GM23248 (cell line): ENCODE results near the gene VWA8. TPM values are rescaled to one million over a fixed set of nuclear protein-coding genes. Genes with fewer than 3 reads are reported as not detected.

Experiments used
- DNase-seq: peaks from one replicate; pipeline ENCODE4 v3.0.0-alpha.2; 2015
- H2AFZ ChIP-seq: fragments of 200-600 bp; sonication (generic); 2 replicates; pipeline ENCODE4 v1.6.1; 2016; ENCODE audit warnings: antibody characterized with exemption
- H3F3A ChIP-seq: fragments of 200-600 bp; sonication (generic); 2 replicates; pipeline ENCODE4 v1.6.1; 2016; ENCODE audit warnings: mild to moderate bottlenecking, antibody characterized with exemption, mixed run types; ENCODE audit not compliant: insufficient read depth
- H3K27ac ChIP-seq: fragments of 200-600 bp; sonication (generic); 2 replicates; pipeline ENCODE4 v1.5.1; 2016; ENCODE audit warnings: mild to moderate bottlenecking
- H3K27me3 ChIP-seq: fragments of 200-600 bp; sonication (generic); replicated peaks from 2 replicates; pipeline ENCODE4 v1.6.1; 2016; ENCODE audit warnings: mild to moderate bottlenecking; ENCODE audit not compliant: insufficient read depth
- H3K36me3 ChIP-seq: fragments of 200-600 bp; sonication (generic); 2 replicates; pipeline ENCODE4 v1.6.1; 2016; ENCODE audit warnings: low read depth, mild to moderate bottlenecking
- H3K4me1 ChIP-seq: fragments of 200-600 bp; sonication (generic); 2 replicates; pipeline ENCODE4 v1.6.1; 2016; ENCODE audit warnings: mild to moderate bottlenecking; ENCODE audit not compliant: insufficient read depth
- H3K4me2 ChIP-seq: fragments of 200-600 bp; sonication (generic); one replicate; pipeline ENCODE4 v1.6.1; 2016; ENCODE audit warnings: mild to moderate bottlenecking; ENCODE audit not compliant: unreplicated experiment
- H3K4me3 ChIP-seq: fragments of 200-600 bp; sonication (generic); 2 replicates; pipeline ENCODE4 v1.5.1; 2016; ENCODE audit warnings: mild to moderate bottlenecking
- H3K79me2 ChIP-seq: fragments of 200-600 bp; sonication (generic); 2 replicates; pipeline ENCODE4 v1.6.1; 2016; ENCODE audit warnings: mild to moderate bottlenecking; ENCODE audit not compliant: insufficient read depth
- H3K9ac ChIP-seq: fragments of 200-600 bp; sonication (generic); 2 replicates; pipeline ENCODE4 v1.6.1; 2016; ENCODE audit warnings: mild to moderate bottlenecking
- H3K9me2 ChIP-seq: fragments of 200-600 bp; sonication (generic); 2 replicates; pipeline ENCODE4 v1.6.1; 2016; ENCODE audit warnings: mixed run types, mild to moderate bottlenecking, moderate library complexity; ENCODE audit not compliant: insufficient read depth
- H3K9me3 ChIP-seq: fragments of 200-600 bp; sonication (generic); one replicate; pipeline ENCODE4 v1.6.1; 2017; ENCODE audit warnings: low read depth
- H4K20me1 ChIP-seq: fragments of 200-600 bp; sonication (generic); 2 replicates; pipeline ENCODE4 v1.6.0; 2016; ENCODE audit not compliant: insufficient read depth
- EZH2 ChIP-seq: fragments of 200-600 bp; sonication (generic); IDR thresholded peaks from 2 replicates; pipeline ENCODE4 v1.6.1; 2018; ENCODE audit warnings: antibody characterized with exemption, mild to moderate bottlenecking; ENCODE audit not compliant: insufficient read depth, poor library complexity, severe bottlenecking
- EZH2phosphoT487 ChIP-seq: fragments of 200-600 bp; sonication (generic); IDR thresholded peaks from 2 replicates; pipeline ENCODE4 v1.6.1; 2018; ENCODE audit warnings: antibody characterized with exemption, moderate library complexity, mild to moderate bottlenecking, low read depth; ENCODE audit not compliant: insufficient read depth
- WGBS, 2 experiments: methylation state at CpG; one replicate each; pipeline ENCODE4 v1.1.6; 2015 to 2017; ENCODE audit warnings: low lambda C conversion rate in 2 of 2, low coverage in 1 of 2; ENCODE audit errors: missing lambda C conversion rate in 2 of 2; 5-methylcytosine and 5-hydroxymethylcytosine counted together
- in situ Hi-C: fragments of 300-500 bp; cut with MboI; formaldehyde crosslinking; loops from 2 replicates; pipeline ENCODE4 v1.15.0; 2020
- polyA plus RNA-seq: library from polyadenylated mRNA; unstranded; fragments of >200 nt; fragmentation: Nextera tagmentation; extraction: Ambion mirVana; gene quantifications from 2 replicates; pipeline ENCODE4 v1.2.1, GENCODE V29; 2016
- total RNA-seq: library from RNA; depleted of rRNA; stranded (reverse); fragments of >200 nt; shearing (Covaris generic); gene quantifications from 2 replicates; pipeline ENCODE4 v1.2.3, GENCODE V29; 2014

The VWA8 gene
- total and polyA plus RNA-seq, 2 experiments from 2014 or later: 3.9 to 10.1 TPM

GRCh38 chr13:41675306-41675705, 285.6 kb downstream of the VWA8 start:
- 63 to 66% methylated on average over 3 of the region's 3 CpGs for WGBS, 2 experiments
- H3K4me3 ChIP-seq: no peak overlapping the region
- in situ Hi-C loops: no loop called here
- no peaks in the 10 kb centered on the region for H3K36me3 ChIP-seq
- H3K79me2 ChIP-seq: no peaks in the 10 kb centered on the region
- H3K27ac ChIP-seq: peak overlapping the region; percentile 35
- peaks cover 34% of the 10 kb centered on the region for H3K4me1 ChIP-seq
- H3F3A ChIP-seq: peaks cover 16% of the 10 kb centered on the region; the same call in 1 of the 2 replicates
- peak overlapping the region; percentile 26; the same call in 1 of the 2 replicates for H3K9ac ChIP-seq
- H3K4me2 ChIP-seq: peak overlapping the region; percentile 46
- no peaks in the 10 kb centered on the region for H3K27me3 ChIP-seq
- H3K9me3 ChIP-seq: no peaks in the 10 kb centered on the region
- DNase-seq: peak; percentile 65
- H2AFZ ChIP-seq: 0 out of 2 replicates have a peak overlapping the region, but pooled peaks have one; percentile 50
- H3K9me2 ChIP-seq: no peaks in the 10 kb centered on the region
- TF ChIP-seq EZH2phosphoT487: no peak
- TF ChIP-seq EZH2: no peak
- no peaks in the 10 kb centered on the region for H4K20me1 ChIP-seq

GRCh38 chr13:41674246-41674645, 286.7 kb downstream of the VWA8 start:
- Histone ChIP-seq H3K9me3 (no peaks in the 10 kb centered on the region), H3K4me1 (peaks cover 34% of the 10 kb centered on the region), H3K27ac (no peak overlapping the region), H3K4me3 (no peak overlapping the region), H3K9ac (no peak overlapping the region), H3K27me3 (no peaks in the 10 kb centered on the region), H3K79me2 (no peaks in the 10 kb centered on the region), H4K20me1 (no peaks in the 10 kb centered on the region), H3K9me2 (no peaks in the 10 kb centered on the region), H3K4me2 (no peak overlapping the region), H3K36me3 (no peaks in the 10 kb centered on the region), H2AFZ (no peak overlapping the region), H3F3A (peaks cover 16% of the 10 kb centered on the region; the same call in 1 of the 2 replicates)
- in situ Hi-C loops: no loop called here
- TF ChIP-seq EZH2phosphoT487 (no peak), EZH2 (no peak)
- 50 to 52% methylated on average over 2 of the region's 2 CpGs for WGBS, 2 experiments
- DNase-seq: no peak

- 68 to 74% methylated on average over 2 of the region's 2 CpGs for WGBS, 2 experiments
- Histone ChIP-seq H4K20me1 (no peaks in the 10 kb centered on the region), H3K79me2 (no peaks in the 10 kb centered on the region), H3K4me1 (peaks cover 27% of the 10 kb centered on the region), H3K4me2 (no peak overlapping the region), H3K27ac (no peak overlapping the region), H3K36me3 (no peaks in the 10 kb centered on the region), H3K9ac (no peak overlapping the region), H3K27me3 (no peaks in the 10 kb centered on the region), H3K9me3 (no peaks in the 10 kb centered on the region), H3K4me3 (no peak overlapping the region), H3F3A (peaks cover 12% of the 10 kb centered on the region; the same call in 1 of the 2 replicates), H3K9me2 (no peaks in the 10 kb centered on the region), H2AFZ (no peak overlapping the region)
- TF ChIP-seq EZH2 (no peak), EZH2phosphoT487 (no peak)
- in situ Hi-C loops: no loop called here
- no peak for DNase-seq
Observed at GRCh38 chr13:41673640-41674039, 287.3 kb downstream of the VWA8 start.

- no peaks in the 10 kb centered on the region for H3K36me3 ChIP-seq
- H3K4me3 ChIP-seq: no peak overlapping the region
- no peaks in the 10 kb centered on the region for H3K27me3 ChIP-seq
- H3K9me3 ChIP-seq: no peaks in the 10 kb centered on the region
- peaks cover 6% of the 10 kb centered on the region; the same call in 1 of the 2 replicates for H3F3A ChIP-seq
- TF ChIP-seq EZH2 (no peak), EZH2phosphoT487 (no peak)
- no peak overlapping the region for H3K27ac ChIP-seq
- H2AFZ ChIP-seq: no peak overlapping the region
- no peak overlapping the region for H3K9ac ChIP-seq
- WGBS, 2 experiments: 89 to 93% methylated on average over 8 of the region's 8 CpGs
- peaks cover 11% of the 10 kb centered on the region for H3K4me1 ChIP-seq
- DNase-seq: no peak
- no peak overlapping the region for H3K4me2 ChIP-seq
- H3K79me2 ChIP-seq: no peaks in the 10 kb centered on the region
- H3K9me2 ChIP-seq: no peaks in the 10 kb centered on the region
- no peaks in the 10 kb centered on the region for H4K20me1 ChIP-seq
- in situ Hi-C loops: no loop called here
Observed at GRCh38 chr13:41670873-41671443, 290.0 kb downstream of the VWA8 start.
